DND-41 (cell line): ENCODE measurements around the gene PDCD6IP.

Source experiments
- CTCF ChIP-seq: IDR thresholded peaks from 2 replicates; pipeline ENCODE4 v1.5.1; 2012; ENCODE audit warnings: borderline replicate concordance, low read length, moderate library complexity, mild to moderate bottlenecking; ENCODE audit not compliant: poor library complexity, severe bottlenecking; ENCODE audit errors: extremely low read depth
- EZH2 ChIP-seq: IDR thresholded peaks from 3 replicates; pipeline ENCODE4 v1.6.1; 2012; ENCODE audit warnings: borderline replicate concordance, low read depth, mild to moderate bottlenecking, moderate library complexity, low read length, inconsistent platforms; ENCODE audit not compliant: severe bottlenecking

- TF ChIP-seq CTCF (no peak), EZH2 (no peak)
These were observed 113.3 kb downstream of the PDCD6IP start for GRCh38 chr3:33911525-33912322.
